Measurements from ENCODE around the gene IFT81. TPM values are rescaled to one million over a fixed set of nuclear protein-coding genes. Genes with fewer than 3 reads are reported as not detected.
"Not testable (repeated sequence)": the region's sequence is repeated elsewhere in the genome, so short reads cannot be mapped to it uniquely, and the experiment has no call there.

IFT81 gene
- total RNA-seq, 6 donors from 2014 or later = 7.7 to 39.1 (median 10.8) TPM

GRCh38 chr12:110084314-110085015, 39.7 kb upstream of the IFT81 start:
- Histone ChIP-seq H3K27ac (no peak overlapping the region), H3K4me3 (no peak overlapping the region), H3K27me3 (no peaks in the 10 kb centered on the region), H3K4me1 (peaks cover 4 to 13% (median 8%) of the 10 kb centered on the region in 4 donors), H3K9me3 (no peaks in the 10 kb centered on the region), H3K36me3 (no peaks in the 10 kb centered on the region)
- DNase-seq = no peak
- TF ChIP-seq POLR2A (IDR thresholded peaks at IDR 0.05) (no peak), POLR2AphosphoS5 (IDR thresholded peaks at IDR 0.05) (no peak), EP300 (IDR thresholded peaks at IDR 0.05) (no peak)
- TF ChIP-seq, protein P1, sequence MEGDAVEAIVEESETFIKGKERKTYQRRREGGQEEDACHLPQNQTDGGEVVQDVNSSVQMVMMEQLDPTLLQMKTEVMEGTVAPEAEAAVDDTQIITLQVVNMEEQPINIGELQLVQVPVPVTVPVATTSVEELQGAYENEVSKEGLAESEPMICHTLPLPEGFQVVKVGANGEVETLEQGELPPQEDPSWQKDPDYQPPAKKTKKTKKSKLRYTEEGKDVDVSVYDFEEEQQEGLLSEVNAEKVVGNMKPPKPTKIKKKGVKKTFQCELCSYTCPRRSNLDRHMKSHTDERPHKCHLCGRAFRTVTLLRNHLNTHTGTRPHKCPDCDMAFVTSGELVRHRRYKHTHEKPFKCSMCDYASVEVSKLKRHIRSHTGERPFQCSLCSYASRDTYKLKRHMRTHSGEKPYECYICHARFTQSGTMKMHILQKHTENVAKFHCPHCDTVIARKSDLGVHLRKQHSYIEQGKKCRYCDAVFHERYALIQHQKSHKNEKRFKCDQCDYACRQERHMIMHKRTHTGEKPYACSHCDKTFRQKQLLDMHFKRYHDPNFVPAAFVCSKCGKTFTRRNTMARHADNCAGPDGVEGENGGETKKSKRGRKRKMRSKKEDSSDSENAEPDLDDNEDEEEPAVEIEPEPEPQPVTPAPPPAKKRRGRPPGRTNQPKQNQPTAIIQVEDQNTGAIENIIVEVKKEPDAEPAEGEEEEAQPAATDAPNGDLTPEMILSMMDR (IDR thresholded peaks at IDR 0.05) = no peak
- 73 to 84% methylated on average over 3 to 4 of the region's 4 CpGs for WGBS, 2 donors
- ATAC-seq (ENCODE audit: low FRiP score in 2 of 2) = peak in 1 of 2 donors; percentile 35

- WGBS, 2 donors = 71 to 84% methylated on average over 6 of the region's 6 CpGs
- H3K9me3 ChIP-seq, H3K36me3 ChIP-seq, H3K4me3 ChIP-seq, DNase-seq, H3K4me1 ChIP-seq, H3K27me3 ChIP-seq: not testable (repeated sequence)
- peak in 1 of 2 donors; percentile 40 for ATAC-seq (ENCODE audit: low FRiP score in 2 of 2)
- H3K27ac ChIP-seq = peak overlapping the region in 1 of 4 donors; percentile 19
Measured at GRCh38 chr12:110088216-110088615, 35.9 kb upstream of the IFT81 start.

DNA sequence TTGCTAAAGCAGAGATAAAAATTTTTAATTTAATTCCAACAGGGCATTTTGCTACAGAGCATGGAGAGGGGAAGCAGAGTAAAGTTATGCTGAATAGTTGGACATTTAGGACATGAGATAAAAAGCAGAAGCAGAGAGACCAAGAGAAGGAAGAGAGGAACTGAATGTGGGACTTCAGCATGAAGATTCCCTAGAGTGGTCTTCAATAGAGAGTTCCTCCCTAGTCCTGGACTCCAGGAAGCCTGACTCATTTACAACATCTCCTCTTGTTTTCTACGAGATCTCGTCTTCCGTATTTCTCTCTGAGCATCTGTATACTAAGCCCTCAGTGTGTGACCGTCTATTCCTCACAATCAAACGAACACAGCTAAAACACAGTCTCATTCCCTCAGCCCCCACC, 35.2 kb upstream of the IFT81 start:
- Histone ChIP-seq H3K4me1 (no peaks in the 10 kb centered on the region), H3K36me3 (no peaks in the 10 kb centered on the region), H3K9me3 (no peaks in the 10 kb centered on the region), H3K4me3 (no peak overlapping the region), H3K27ac (peak overlapping the region in 1 of 4 donors; percentile 19), H3K27me3 (no peaks in the 10 kb centered on the region)
- ATAC-seq (ENCODE audit: low FRiP score in 2 of 2) (peak in 1 of 2 donors; percentile 69), DNase-seq (no peak)
- no peak for TF ChIP-seq POLR2A (IDR thresholded peaks at IDR 0.05)
- no peak for TF ChIP-seq POLR2AphosphoS5 (IDR thresholded peaks at IDR 0.05)
- TF ChIP-seq, protein P1 (IDR thresholded peaks at IDR 0.05) = no peak
- TF ChIP-seq EP300 (IDR thresholded peaks at IDR 0.05) = no peak
- 67 to 76% methylated on average over 5 of the region's 5 CpGs for WGBS, 2 donors

GRCh38 chr12:110090266-110091135, 33.7 kb upstream of the IFT81 start:
- Histone ChIP-seq H3K4me3 (no peak overlapping the region), H3K27me3 (no peaks in the 10 kb centered on the region), H3K4me1 (no peaks in the 10 kb centered on the region), H3K36me3 (no peaks in the 10 kb centered on the region), H3K9me3 (no peaks in the 10 kb centered on the region), H3K27ac (no peak overlapping the region)
- ATAC-seq (ENCODE audit: low FRiP score in 2 of 2) (no peak), DNase-seq (no peak)
- no peak for TF ChIP-seq POLR2A (IDR thresholded peaks at IDR 0.05)
- TF ChIP-seq, protein P1 (IDR thresholded peaks at IDR 0.05) = no peak
- TF ChIP-seq EP300 (IDR thresholded peaks at IDR 0.05) = no peak
- TF ChIP-seq POLR2AphosphoS5 (IDR thresholded peaks at IDR 0.05) = no peak
- 83 to 89% methylated on average over 8 of the region's 8 CpGs for WGBS, 2 donors

DNA sequence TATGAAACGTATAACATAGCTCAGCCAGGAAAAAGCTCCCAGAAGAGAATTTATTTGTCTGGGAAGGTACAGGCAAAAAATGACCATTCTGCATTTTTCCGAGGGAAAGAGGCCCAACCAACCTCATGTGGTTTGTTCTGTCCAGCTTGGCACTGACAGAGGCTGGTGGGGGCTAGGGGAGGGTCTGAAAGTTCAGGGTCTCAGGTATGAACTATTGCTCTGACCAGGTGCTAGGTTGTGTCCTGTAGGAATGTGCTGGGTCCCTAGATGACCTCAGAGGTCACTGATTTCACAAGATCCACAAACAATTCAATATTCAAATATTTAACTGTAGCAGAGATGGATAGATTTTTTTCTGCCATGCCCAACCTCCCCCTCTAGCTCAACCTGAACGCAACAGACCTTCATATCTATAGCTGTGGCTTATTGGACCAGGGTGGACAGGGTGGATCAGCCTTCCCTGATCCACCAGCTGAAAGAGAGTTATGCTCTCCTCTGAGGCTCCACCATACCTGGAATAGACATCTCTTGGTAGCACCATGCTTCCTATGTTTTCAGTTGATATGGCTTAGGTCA, 32.9 kb upstream of the IFT81 start:
- Histone ChIP-seq H3K9me3 (no peaks in the 10 kb centered on the region), H3K4me3 (no peak overlapping the region), H3K27ac (no peak overlapping the region), H3K4me1 (no peaks in the 10 kb centered on the region), H3K36me3 (no peaks in the 10 kb centered on the region), H3K27me3 (no peaks in the 10 kb centered on the region)
- DNase-seq = no peak
- no peak for ATAC-seq (ENCODE audit: low FRiP score in 2 of 2)
- WGBS, 2 donors = 68 to 82% methylated on average over 3 of the region's 3 CpGs
- TF ChIP-seq POLR2A (IDR thresholded peaks at IDR 0.05) = no peak
- TF ChIP-seq, protein P1 (IDR thresholded peaks at IDR 0.05) = no peak
